Right atrium auricular region (tissue), 2 donors: ENCODE data around the gene TPSAB1. TPM values are rescaled to one million over a fixed set of nuclear protein-coding genes. Genes with fewer than 3 reads are reported as not detected.

Source experiments
- DNase-seq: peaks from one replicate; pipeline ENCODE4 v3.0.0-alpha.2; 2019; ENCODE audit warnings: low spot score
- H3K27ac ChIP-seq, 2 donors: fragments of 200-600 bp; sonication (generic); 1 replicate in 1 of 2; 2 replicates in 1 of 2; pipeline ENCODE4 v1.5.1; 2016 to 2019
- H3K27me3 ChIP-seq, 2 donors: fragments of 200-600 bp; sonication (generic); one replicate each; pipeline versions ENCODE4 v1.5.1 to v1.6.0; 2017 to 2019
- H3K36me3 ChIP-seq: fragments of 200-600 bp; sonication (generic); one replicate; pipeline ENCODE4 v1.5.1; 2016
- H3K4me1 ChIP-seq, 2 donors: fragments of 200-600 bp; sonication (generic); one replicate each; pipeline versions ENCODE4 v1.5.1 to v1.6.0; 2017 to 2019
- H3K4me3 ChIP-seq, 2 donors: fragments of 200-600 bp; sonication (generic); 1 replicate in 1 of 2; 2 replicates in 1 of 2; pipeline ENCODE4 v1.5.1; 2017 to 2019; ENCODE audit warnings: mild to moderate bottlenecking in 1 of 2, moderate library complexity in 1 of 2
- H3K9me3 ChIP-seq, 2 donors: fragments of 200-600 bp; sonication (generic); one replicate each; pipeline ENCODE4 v1.5.1; 2019
- total RNA-seq, 2 donors: library from RNA; depleted of rRNA; stranded (reverse); fragments of >200 nt; gene quantifications; one replicate each; pipeline ENCODE4 v1.1.0, GENCODE V29; 2016
- TF ChIP-seq, protein P1 (sequence below), 2 donors: fragments of 200-600 bp; sonication (generic); IDR thresholded peaks; one replicate each; pipeline ENCODE4 v1.5.1; 2019; ENCODE audit warnings: antibody characterized with exemption in 2 of 2

The TPSAB1 gene
- total RNA-seq, 2 donors from 2014 or later: 2.6 to 8.9 TPM

DNA sequence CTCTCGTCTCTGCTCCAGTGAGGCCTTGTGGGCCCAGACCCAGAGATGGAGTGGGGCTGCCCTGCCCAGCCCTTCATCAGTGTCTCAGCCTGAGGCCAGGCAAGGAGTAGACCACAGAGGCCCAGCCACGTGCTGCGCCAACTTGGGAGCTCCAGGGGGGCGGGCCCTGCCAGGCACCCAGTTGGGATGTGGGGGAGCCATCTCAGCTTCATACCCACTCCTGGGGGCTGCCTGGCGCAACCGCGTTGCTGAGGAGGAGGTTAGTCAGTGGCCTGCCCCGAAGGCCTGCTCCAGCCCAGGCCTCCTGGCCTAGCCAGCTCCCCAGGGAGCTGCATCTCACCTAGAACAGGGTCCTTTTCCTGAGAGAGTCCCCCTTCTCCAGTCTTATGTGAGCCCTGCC, 27.3 kb upstream of the TPSAB1 start:
- TF ChIP-seq, protein P1, sequence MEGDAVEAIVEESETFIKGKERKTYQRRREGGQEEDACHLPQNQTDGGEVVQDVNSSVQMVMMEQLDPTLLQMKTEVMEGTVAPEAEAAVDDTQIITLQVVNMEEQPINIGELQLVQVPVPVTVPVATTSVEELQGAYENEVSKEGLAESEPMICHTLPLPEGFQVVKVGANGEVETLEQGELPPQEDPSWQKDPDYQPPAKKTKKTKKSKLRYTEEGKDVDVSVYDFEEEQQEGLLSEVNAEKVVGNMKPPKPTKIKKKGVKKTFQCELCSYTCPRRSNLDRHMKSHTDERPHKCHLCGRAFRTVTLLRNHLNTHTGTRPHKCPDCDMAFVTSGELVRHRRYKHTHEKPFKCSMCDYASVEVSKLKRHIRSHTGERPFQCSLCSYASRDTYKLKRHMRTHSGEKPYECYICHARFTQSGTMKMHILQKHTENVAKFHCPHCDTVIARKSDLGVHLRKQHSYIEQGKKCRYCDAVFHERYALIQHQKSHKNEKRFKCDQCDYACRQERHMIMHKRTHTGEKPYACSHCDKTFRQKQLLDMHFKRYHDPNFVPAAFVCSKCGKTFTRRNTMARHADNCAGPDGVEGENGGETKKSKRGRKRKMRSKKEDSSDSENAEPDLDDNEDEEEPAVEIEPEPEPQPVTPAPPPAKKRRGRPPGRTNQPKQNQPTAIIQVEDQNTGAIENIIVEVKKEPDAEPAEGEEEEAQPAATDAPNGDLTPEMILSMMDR (IDR thresholded peaks at IDR 0.05): no peak
- Histone ChIP-seq H3K27me3 (no peaks in the 10 kb centered on the region), H3K36me3 (no peaks in the 10 kb centered on the region), H3K9me3 (no peaks in the 10 kb centered on the region), H3K4me1 (no peaks in the 10 kb centered on the region), H3K4me3 (no peak overlapping the region), H3K27ac (no peak overlapping the region)
- DNase-seq: no peak

DNA sequence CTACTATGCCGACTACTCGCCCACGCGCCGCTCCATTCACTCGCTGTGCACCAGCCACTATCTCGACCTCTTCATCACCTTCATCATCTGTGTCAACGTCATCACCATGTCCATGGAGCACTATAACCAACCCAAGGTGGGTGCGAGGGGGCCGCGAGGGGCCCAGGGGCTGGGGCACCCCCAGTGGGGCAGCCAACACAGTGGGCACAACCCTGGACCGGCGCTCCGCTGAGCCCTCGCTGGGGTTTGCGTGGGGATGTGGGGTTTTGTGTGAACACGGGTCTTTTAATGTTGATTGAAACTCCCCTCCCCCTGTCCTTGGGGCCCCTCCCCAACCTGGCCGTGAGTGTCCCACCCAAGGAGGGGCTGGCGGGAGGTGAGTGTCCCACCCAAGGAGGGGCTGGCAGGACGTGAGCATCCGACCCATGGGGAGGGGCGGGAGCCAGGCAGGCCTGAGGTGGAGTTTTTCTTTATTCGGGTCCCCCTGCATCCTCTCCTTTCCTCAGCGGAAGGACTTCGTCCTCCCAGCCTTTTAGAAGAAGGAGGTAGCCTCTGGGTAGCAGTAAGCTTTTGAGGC, 26.6 kb upstream of the TPSAB1 start:
- no peaks in the 10 kb centered on the region for H3K4me1 ChIP-seq
- no peaks in the 10 kb centered on the region for H3K9me3 ChIP-seq
- no peaks in the 10 kb centered on the region for H3K36me3 ChIP-seq
- TF ChIP-seq, protein P1 (IDR thresholded peaks at IDR 0.05): no peak
- no peak overlapping the region for H3K4me3 ChIP-seq
- no peak for DNase-seq
- no peak overlapping the region for H3K27ac ChIP-seq
- no peaks in the 10 kb centered on the region for H3K27me3 ChIP-seq

- no peaks in the 10 kb centered on the region for H3K9me3 ChIP-seq
- no peak overlapping the region for H3K4me3 ChIP-seq
- TF ChIP-seq, protein P1 (IDR thresholded peaks at IDR 0.05): no peak
- DNase-seq: no peak
- no peaks in the 10 kb centered on the region for H3K4me1 ChIP-seq
- H3K27me3 ChIP-seq: no peaks in the 10 kb centered on the region
- H3K36me3 ChIP-seq: no peaks in the 10 kb centered on the region
- H3K27ac ChIP-seq: no peak overlapping the region
Measured at GRCh38 chr16:1214719-1215118, 25.8 kb upstream of the TPSAB1 start.

DNA sequence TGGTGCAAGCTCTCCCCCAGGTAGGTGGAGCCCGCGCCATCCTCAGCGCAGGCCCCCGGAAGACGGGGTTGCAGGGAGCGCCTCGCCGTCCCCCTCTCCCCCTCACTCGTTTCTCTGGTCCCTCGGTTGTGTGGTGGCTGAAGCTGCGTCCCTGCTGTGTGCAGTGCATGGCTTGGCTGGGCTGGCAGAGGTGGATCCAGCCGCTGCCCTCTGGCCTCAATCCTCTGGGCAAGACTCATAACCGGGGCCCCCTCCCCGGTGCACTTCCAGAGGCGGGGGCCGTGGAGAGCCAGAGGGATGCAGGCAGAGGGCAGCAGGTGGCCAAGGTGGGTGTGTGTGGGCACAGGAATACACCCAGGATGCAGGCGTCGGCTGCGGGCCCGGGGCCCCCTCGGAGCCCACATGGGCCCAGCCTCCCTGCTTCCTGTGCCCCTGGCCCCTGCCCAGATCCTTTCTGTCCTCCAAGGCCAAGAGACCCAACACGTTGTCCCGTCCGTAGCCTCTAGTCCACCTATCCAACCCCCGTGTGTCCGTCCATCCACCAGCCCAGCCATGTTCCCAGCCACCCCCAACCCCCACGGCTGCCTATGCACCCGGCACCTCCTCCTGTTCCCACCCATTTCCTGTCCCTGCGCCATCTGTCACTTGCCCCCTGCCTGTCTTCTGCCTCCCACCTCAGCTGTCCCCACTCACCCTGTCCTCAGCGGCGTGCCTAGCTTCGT, 24.8 kb upstream of the TPSAB1 start:
- H3K27ac ChIP-seq: no peak overlapping the region
- TF ChIP-seq, protein P1 (IDR thresholded peaks at IDR 0.05): no peak

GRCh38 chr16:1216296-1216619, 24.2 kb upstream of the TPSAB1 start:
- H3K36me3 ChIP-seq: no peaks in the 10 kb centered on the region
- H3K27ac ChIP-seq: no peak overlapping the region
- H3K9me3 ChIP-seq: no peaks in the 10 kb centered on the region
- TF ChIP-seq, protein P1 (IDR thresholded peaks at IDR 0.05): no peak
- DNase-seq: no peak
- H3K4me3 ChIP-seq: no peak overlapping the region
- no peaks in the 10 kb centered on the region for H3K4me1 ChIP-seq
- H3K27me3 ChIP-seq: no peaks in the 10 kb centered on the region

More for the DNA sequence above, 24.8 kb upstream of the TPSAB1 start:
- Histone ChIP-seq H3K36me3 (no peaks in the 10 kb centered on the region), H3K27me3 (no peaks in the 10 kb centered on the region), H3K4me3 (no peak overlapping the region), H3K9me3 (no peaks in the 10 kb centered on the region), H3K4me1 (no peaks in the 10 kb centered on the region)
- no peak for DNase-seq
